ENCODE measurements around the gene GLT6D1. TPM values are rescaled to one million over a fixed set of nuclear protein-coding genes. Genes with fewer than 3 reads are reported as not detected.

Gene GLT6D1
- total RNA-seq, 4 donors from 2014 or later: not detected

DNA sequence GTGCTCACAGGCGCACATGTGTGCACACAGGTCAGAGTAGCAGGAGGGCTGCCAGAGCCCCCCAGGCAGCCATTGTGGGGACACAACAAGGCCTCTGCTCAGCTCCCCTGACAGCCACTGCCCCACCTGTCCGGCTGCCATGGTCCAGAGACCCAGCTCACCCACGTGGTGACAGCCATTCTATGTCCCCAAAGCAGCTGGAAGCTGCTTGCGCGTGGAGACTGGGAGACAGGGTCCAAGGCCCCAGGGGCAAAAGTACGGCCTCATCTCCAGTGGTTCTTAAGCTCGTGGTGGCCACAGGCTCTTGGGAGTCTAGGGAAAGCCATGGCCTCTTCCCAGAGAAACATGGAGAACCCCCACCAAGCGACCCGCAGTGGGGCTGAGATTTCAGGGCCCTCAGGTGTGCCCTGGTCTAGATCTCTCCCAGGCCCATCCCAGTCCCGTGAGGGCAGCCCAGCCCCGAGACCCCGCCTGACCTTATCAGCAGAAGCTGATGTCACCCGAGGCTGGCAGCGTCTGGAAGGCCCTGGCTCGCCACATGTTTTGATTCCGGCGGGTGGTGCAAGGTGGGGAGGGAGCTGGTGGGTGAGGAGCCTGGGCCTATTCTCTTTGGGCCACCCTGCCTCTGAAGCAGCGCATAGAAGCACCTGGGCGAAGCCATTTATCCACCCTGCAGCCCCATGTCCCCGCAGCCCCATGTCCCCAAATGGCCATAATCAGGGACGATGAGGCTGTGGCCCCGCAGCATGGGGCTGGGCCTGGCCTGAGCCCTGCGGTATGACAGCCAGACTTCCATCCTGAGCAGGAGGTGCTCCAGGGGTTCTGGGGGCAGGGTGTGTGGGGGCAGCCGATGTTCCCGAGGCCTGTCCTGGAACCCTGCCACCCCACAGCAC is 31.7 kb downstream of the GLT6D1 start:
- H3K27ac ChIP-seq: no peak overlapping the region
- H3K36me3 ChIP-seq: no peaks in the 10 kb centered on the region
- H3K4me3 ChIP-seq: no peak overlapping the region
- no peak for TF ChIP-seq POLR2A (IDR thresholded peaks at IDR 0.05)
- TF ChIP-seq CTCF (IDR thresholded peaks at IDR 0.05): no peak
- TF ChIP-seq POLR2AphosphoS5 (IDR thresholded peaks at IDR 0.05): no peak
- no peak for TF ChIP-seq EP300 (IDR thresholded peaks at IDR 0.05)
- H3K27me3 ChIP-seq: peaks cover 28% of the 10 kb centered on the region
- H3K4me1 ChIP-seq: no peaks in the 10 kb centered on the region
- no peaks in the 10 kb centered on the region for H3K9me3 ChIP-seq
- DNase-seq (ENCODE audit: low spot score in 2 of 2): peak in 1 of 2 donors; percentile 69
- 53% methylated on average over 3 of the region's 25 CpGs for WGBS

GRCh38 chr9:135606885-135607259 is 32.5 kb downstream of the GLT6D1 start:
- no peaks in the 10 kb centered on the region for H3K36me3 ChIP-seq
- 89% methylated on average over 11 of the region's 11 CpGs for WGBS
- peak in 1 of 2 donors; percentile 40 for DNase-seq (ENCODE audit: low spot score in 2 of 2)

GRCh38 chr9:135605238-135605781 is 34.0 kb downstream of the GLT6D1 start:
- no peak overlapping the region for H3K27ac ChIP-seq
- H3K36me3 ChIP-seq: no peaks in the 10 kb centered on the region
- H3K9me3 ChIP-seq: no peaks in the 10 kb centered on the region
- H3K4me3 ChIP-seq: no peak overlapping the region
- H3K27me3 ChIP-seq: peaks cover 10% of the 10 kb centered on the region
- H3K4me1 ChIP-seq: no peaks in the 10 kb centered on the region
- peak in 1 of 2 donors; percentile 70 for DNase-seq (ENCODE audit: low spot score in 2 of 2)
- no peak for TF ChIP-seq POLR2A (IDR thresholded peaks at IDR 0.05)
- no peak for TF ChIP-seq EP300 (IDR thresholded peaks at IDR 0.05)
- no peak for TF ChIP-seq CTCF (IDR thresholded peaks at IDR 0.05)
- TF ChIP-seq POLR2AphosphoS5 (IDR thresholded peaks at IDR 0.05): no peak
- 53% methylated on average over 12 of the region's 14 CpGs for WGBS

More at GRCh38 chr9:135606885-135607259, 32.5 kb downstream of the GLT6D1 start:
- Histone ChIP-seq H3K27me3 (peaks cover 23% of the 10 kb centered on the region), H3K4me1 (no peaks in the 10 kb centered on the region), H3K9me3 (no peaks in the 10 kb centered on the region), H3K4me3 (no peak overlapping the region), H3K27ac (no peak overlapping the region)
- TF ChIP-seq CTCF (IDR thresholded peaks at IDR 0.05): no peak
- no peak for TF ChIP-seq POLR2AphosphoS5 (IDR thresholded peaks at IDR 0.05)
- no peak for TF ChIP-seq POLR2A (IDR thresholded peaks at IDR 0.05)
- no peak for TF ChIP-seq EP300 (IDR thresholded peaks at IDR 0.05)

GRCh38 chr9:135604437-135605237 is 34.7 kb downstream of the GLT6D1 start:
- H3K4me3 ChIP-seq: no peak overlapping the region
- no peaks in the 10 kb centered on the region for H3K4me1 ChIP-seq
- H3K36me3 ChIP-seq: no peaks in the 10 kb centered on the region
- WGBS: 75% methylated on average over 19 of the region's 31 CpGs
- TF ChIP-seq POLR2AphosphoS5 (IDR thresholded peaks at IDR 0.05): no peak
- no peaks in the 10 kb centered on the region for H3K9me3 ChIP-seq
- peak; percentile 52 to 71 for DNase-seq (ENCODE audit: low spot score in 2 of 2)
- no peak overlapping the region for H3K27ac ChIP-seq
- H3K27me3 ChIP-seq: peaks cover 10% of the 10 kb centered on the region

DNA sequence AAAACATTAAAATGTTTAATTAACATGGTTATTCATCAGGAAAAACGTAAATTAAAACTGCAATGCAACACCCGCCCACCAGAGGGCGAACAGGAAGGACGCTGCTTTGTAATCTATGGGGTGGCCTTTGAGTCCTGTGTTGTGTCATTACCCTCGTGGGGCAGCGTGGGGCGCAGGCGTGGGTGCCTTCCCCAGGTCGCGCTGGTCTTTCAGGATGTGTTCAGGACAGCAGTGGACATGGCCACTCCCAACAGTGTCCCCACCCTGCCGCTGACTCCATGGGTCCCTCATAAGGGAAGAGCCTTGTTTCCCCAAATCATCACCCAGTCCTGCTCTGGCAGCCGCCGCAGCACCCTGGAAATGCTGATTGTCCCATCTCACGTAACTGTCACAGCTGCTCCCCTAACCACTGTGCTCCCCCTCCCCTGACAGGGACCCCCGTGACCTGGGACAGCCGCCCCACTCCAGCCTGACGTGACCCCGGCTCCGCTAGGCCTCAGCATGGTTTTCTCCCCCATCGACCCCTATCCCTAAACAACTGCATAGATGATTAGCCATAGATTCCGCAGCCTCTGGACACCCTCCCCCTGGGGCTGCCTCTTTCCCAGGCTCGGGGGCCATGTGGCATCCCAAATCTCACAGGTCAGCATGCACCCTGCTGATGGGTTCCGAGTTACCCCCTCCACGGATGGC is 36.4 kb downstream of the GLT6D1 start:
- no peaks in the 10 kb centered on the region for H3K9me3 ChIP-seq
- H3K36me3 ChIP-seq: no peaks in the 10 kb centered on the region
- no peak overlapping the region for H3K27ac ChIP-seq
- no peak for TF ChIP-seq POLR2AphosphoS5 (IDR thresholded peaks at IDR 0.05)
- TF ChIP-seq POLR2A (IDR thresholded peaks at IDR 0.05): no peak
- peak; percentile 29 to 75 for TF ChIP-seq CTCF (IDR thresholded peaks at IDR 0.05)
- H3K27me3 ChIP-seq: peaks cover 7% of the 10 kb centered on the region
- H3K4me3 ChIP-seq: no peak overlapping the region
- 51% methylated on average over 22 of the region's 24 CpGs for WGBS
- DNase-seq (ENCODE audit: low spot score in 2 of 2): peak; percentile 56 to 78
- H3K4me1 ChIP-seq: no peaks in the 10 kb centered on the region

Measured in suprapubic skin (tissue), 4 donors.